Measurements from ENCODE around the gene GALNT16. TPM values are rescaled to one million over a fixed set of nuclear protein-coding genes. Genes with fewer than 3 reads are reported as not detected.

The GALNT16 gene
- total and polyA plus RNA-seq, 11 donors = 17.0 to 81.6 (median 51.3) TPM

- ATAC-seq (no peak), DNase-seq (no peak)
- peaks cover under 1 to 28% (median 20%) of the 10 kb centered on the region in 12 donors for H3K4me1 ChIP-seq
- TF ChIP-seq POLR2A (IDR thresholded peaks at IDR 0.05) (no peak), CTCF (IDR thresholded peaks at IDR 0.05) (no peak)
- no peaks in the 10 kb centered on the region for H3K36me3 ChIP-seq
- 93 to 97% (median 93%) methylated on average over 5 of the region's 5 CpGs for WGBS, 4 donors
- intact Hi-C loops (cut with DNase I) = no loop called here
- no peak overlapping the region for H3K4me3 ChIP-seq
- no peaks in the 10 kb centered on the region for H3K27me3 ChIP-seq
- no peaks in the 10 kb centered on the region for H3K9me3 ChIP-seq
- no peak overlapping the region for H3K27ac ChIP-seq
Measured at GRCh38 chr14:69404883-69405282, 144.9 kb downstream of the GALNT16 start.

GRCh38 chr14:69405762-69406161, 145.8 kb downstream of the GALNT16 start:
- no peak for DNase-seq
- H3K27ac ChIP-seq = no peak overlapping the region
- TF ChIP-seq POLR2A (IDR thresholded peaks at IDR 0.05) (no peak), CTCF (IDR thresholded peaks at IDR 0.05) (no peak)
- no peak for ATAC-seq
- H3K9me3 ChIP-seq = no peaks in the 10 kb centered on the region
- no peaks in the 10 kb centered on the region for H3K36me3 ChIP-seq
- no peak overlapping the region for H3K4me3 ChIP-seq
- no peaks in the 10 kb centered on the region for H3K27me3 ChIP-seq
- H3K4me1 ChIP-seq = peaks cover 0 to 19% (median 11%) of the 10 kb centered on the region in 12 donors
- intact Hi-C loops (cut with DNase I) = no loop called here

Other genes with a start within 250 kb of the GALNT16 start
- 10 to 100 TPM; 44.8 to 71.7 (median 58.8) TPM for gene DCAF5, start 107.0 kb upstream of the GALNT16 start, total RNA-seq
- gene DCAF5, start 107.0 kb upstream of the GALNT16 start, polyA plus RNA-seq = 10 to 100 TPM; 16.8 to 38.9 TPM
- gene EXD2, start 68.7 kb upstream of the GALNT16 start, total RNA-seq = 10 to 100 TPM; 13.9 to 20.9 (median 16.1) TPM
- 10 to 100 TPM in 1 of 2 donors, 1 to 10 TPM in 1; 7.2 to 20.6 TPM for gene EXD2, start 68.7 kb upstream of the GALNT16 start, polyA plus RNA-seq
- 100 to 1,000 TPM in 7 of 9 donors, 10 to 100 TPM in 2; 44.3 to 147 (median 128) TPM for gene ERH, start 138.1 kb downstream of the GALNT16 start, total RNA-seq
- gene ERH, start 138.1 kb downstream of the GALNT16 start, polyA plus RNA-seq = 100 to 1,000 TPM; 111 to 143 TPM
- 10 to 100 TPM; 16.9 to 37.5 (median 25.5) TPM for gene SLC39A9, start 138.5 kb downstream of the GALNT16 start, total RNA-seq
- gene SLC39A9, start 138.5 kb downstream of the GALNT16 start, polyA plus RNA-seq = 10 to 100 TPM in 1 of 2 donors, 1 to 10 TPM in 1; 7.2 to 26.9 TPM
- gene PLEKHD1, start 224.6 kb downstream of the GALNT16 start, total RNA-seq = under 1 TPM in 6 of 9 donors, not detected in 3; 0.08 to 0.45 (median 0.14) TPM
- under 1 TPM in 1 of 2 donors, not detected in 1; 0.04 TPM for gene PLEKHD1, start 224.6 kb downstream of the GALNT16 start, polyA plus RNA-seq

Data from heart left ventricle (tissue), 16 donors.